HUES48 (cell line): ENCODE measurements around the gene SEC14L1.

Experiments used
- H3K27ac ChIP-seq: one replicate; pipeline ENCODE4 v1.7.0; 2013; ENCODE audit warnings: low read depth, low read length, inconsistent platforms
- H3K27me3 ChIP-seq: 2 replicates; pipeline ENCODE4 v1.6.1; 2013; ENCODE audit warnings: mild to moderate bottlenecking, low read length; ENCODE audit not compliant: control insufficient read depth, insufficient read depth
- H3K36me3 ChIP-seq: 2 replicates; pipeline ENCODE4 v1.6.1; 2013; ENCODE audit warnings: low read length; ENCODE audit not compliant: control insufficient read depth, insufficient read depth
- H3K4me1 ChIP-seq: 2 replicates; pipeline ENCODE4 v1.6.1; 2013; ENCODE audit warnings: mild to moderate bottlenecking, low read length; ENCODE audit not compliant: control insufficient read depth, insufficient read depth
- H3K4me3 ChIP-seq: 2 replicates; pipeline ENCODE4 v1.5.1; 2013; ENCODE audit warnings: mild to moderate bottlenecking, low read depth, low read length
- H3K9ac ChIP-seq: 2 replicates; pipeline ENCODE4 v1.6.1; 2013; ENCODE audit warnings: mild to moderate bottlenecking, low read depth, low read length, moderate library complexity
- H3K9me3 ChIP-seq: 2 replicates; pipeline ENCODE4 v1.6.1; 2013; ENCODE audit warnings: low read length; ENCODE audit not compliant: control insufficient read depth, insufficient read depth

SEC14L1 gene

DNA sequence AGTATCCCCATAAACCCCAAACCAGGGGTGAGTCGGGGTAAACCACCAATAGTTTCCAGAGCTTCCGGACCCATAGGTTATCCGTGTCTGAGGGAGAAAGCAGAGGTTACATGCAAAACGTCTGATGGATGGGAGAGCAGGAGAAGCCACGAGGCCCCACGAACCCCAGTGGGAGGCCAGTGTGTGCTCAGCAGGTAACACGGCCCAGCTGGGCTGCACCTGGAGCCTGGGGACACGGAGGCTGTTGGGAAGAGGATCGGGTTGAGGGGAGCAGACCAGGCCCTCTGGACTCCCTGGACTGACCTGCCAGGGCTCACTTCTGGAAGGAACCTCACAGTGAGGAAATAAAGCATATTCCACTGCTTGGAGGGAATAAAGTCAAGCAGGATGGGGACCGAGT lies 78.1 kb downstream of the SEC14L1 start:
- Histone ChIP-seq H3K27me3 (no peaks in the 10 kb centered on the region), H3K4me1 (no peaks in the 10 kb centered on the region), H3K9me3 (no peaks in the 10 kb centered on the region), H3K36me3 (peaks cover 30% of the 10 kb centered on the region), H3K27ac (no peak overlapping the region), H3K9ac (no peak overlapping the region), H3K4me3 (no peak overlapping the region)

DNA sequence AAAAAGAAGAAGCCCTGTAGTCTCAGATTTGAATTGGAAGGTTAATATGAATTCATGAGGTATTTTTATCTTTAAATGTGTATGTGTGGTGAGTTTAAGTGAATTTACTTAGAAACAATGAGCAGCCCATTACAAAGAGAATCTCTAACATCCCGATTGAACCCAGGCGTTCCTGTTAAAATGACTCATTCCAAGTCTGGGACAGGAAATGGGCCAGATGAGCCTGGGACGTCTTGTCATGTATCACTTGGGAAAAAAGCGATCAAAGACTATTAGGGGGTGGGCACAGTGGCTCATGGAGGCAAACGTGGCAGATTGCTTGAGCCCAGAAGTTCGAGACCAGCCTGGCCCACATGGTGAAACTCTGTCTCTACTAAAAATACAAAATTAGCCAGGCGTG lies 81.6 kb downstream of the SEC14L1 start:
- H3K36me3 ChIP-seq, result peaks cover 11% of the 10 kb centered on the region; the same call in 1 of the 2 replicates
- no peaks in the 10 kb centered on the region for H3K9me3 ChIP-seq
- H3K9ac ChIP-seq, result no peak overlapping the region
- H3K27me3 ChIP-seq, result no peaks in the 10 kb centered on the region
- no peaks in the 10 kb centered on the region for H3K4me1 ChIP-seq
- H3K27ac ChIP-seq, result no peak overlapping the region
- no peak overlapping the region for H3K4me3 ChIP-seq

DNA sequence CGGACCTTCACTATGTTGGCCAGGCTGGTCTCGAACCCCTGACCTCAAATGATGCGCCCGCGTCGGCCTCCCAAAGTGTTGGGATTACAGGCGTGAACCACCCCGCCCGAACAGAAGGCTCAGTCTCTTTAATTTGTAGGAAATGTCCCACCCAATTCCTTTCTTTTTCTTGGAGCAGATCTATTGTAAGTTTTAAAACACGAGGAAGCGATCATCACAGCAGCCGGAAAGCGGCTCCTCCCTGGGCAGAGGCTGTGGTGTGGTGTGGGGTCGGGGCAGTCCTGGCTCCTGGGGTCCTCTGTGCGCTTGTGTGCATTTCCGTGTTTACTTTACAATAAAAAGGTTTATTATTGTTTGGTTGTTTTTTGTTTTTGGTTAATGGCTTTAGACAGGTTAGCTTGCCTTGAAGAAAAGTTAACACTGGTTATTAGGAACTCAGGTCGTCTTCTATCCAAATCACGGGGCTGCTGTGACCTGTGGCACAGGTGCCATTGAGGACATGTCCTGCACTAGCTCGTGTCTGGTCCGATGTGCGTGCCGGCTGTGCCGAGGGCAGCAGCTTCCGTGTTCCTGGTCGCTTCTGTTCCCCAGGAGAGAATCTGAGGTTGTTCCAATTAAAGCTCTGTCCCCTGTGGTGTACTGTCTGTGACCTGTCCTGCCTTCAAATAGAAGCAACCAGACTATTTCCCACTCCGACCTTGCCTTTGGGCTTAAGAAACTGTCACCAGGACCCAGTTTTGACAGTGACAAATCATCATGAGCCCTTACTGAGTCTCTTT lies 83.1 kb downstream of the SEC14L1 start:
- Histone ChIP-seq H3K4me3 (no peak overlapping the region), H3K9ac (no peak overlapping the region), H3K27me3 (no peaks in the 10 kb centered on the region), H3K36me3 (peaks cover 1% of the 10 kb centered on the region; the same call in 1 of the 2 replicates), H3K9me3 (no peaks in the 10 kb centered on the region), H3K27ac (no peak overlapping the region), H3K4me1 (no peaks in the 10 kb centered on the region)

DNA sequence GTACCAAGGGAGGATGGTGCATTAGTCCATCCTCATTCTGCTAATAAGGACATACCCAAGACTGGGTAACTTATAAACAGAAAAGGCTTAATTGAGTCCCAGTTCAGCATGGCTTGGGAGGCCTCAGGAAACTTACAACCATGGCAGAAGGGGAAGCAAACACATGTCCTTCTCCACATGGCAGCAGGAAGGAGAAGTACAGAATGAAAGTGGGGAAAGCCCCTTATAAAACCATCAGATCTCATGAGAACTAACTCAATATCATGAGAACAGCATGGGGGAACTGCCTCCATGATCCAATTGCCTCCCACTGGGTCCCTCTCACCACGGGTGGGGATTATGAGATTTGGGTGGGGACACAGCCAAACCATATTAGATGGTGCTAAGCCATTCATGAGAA lies 84.5 kb downstream of the SEC14L1 start:
- no peak overlapping the region for H3K4me3 ChIP-seq
- no peaks in the 10 kb centered on the region for H3K27me3 ChIP-seq
- H3K4me1 ChIP-seq, result no peaks in the 10 kb centered on the region
- no peaks in the 10 kb centered on the region for H3K36me3 ChIP-seq
- H3K9ac ChIP-seq, result no peak overlapping the region
- no peak overlapping the region for H3K27ac ChIP-seq
- H3K9me3 ChIP-seq, result no peaks in the 10 kb centered on the region

DNA sequence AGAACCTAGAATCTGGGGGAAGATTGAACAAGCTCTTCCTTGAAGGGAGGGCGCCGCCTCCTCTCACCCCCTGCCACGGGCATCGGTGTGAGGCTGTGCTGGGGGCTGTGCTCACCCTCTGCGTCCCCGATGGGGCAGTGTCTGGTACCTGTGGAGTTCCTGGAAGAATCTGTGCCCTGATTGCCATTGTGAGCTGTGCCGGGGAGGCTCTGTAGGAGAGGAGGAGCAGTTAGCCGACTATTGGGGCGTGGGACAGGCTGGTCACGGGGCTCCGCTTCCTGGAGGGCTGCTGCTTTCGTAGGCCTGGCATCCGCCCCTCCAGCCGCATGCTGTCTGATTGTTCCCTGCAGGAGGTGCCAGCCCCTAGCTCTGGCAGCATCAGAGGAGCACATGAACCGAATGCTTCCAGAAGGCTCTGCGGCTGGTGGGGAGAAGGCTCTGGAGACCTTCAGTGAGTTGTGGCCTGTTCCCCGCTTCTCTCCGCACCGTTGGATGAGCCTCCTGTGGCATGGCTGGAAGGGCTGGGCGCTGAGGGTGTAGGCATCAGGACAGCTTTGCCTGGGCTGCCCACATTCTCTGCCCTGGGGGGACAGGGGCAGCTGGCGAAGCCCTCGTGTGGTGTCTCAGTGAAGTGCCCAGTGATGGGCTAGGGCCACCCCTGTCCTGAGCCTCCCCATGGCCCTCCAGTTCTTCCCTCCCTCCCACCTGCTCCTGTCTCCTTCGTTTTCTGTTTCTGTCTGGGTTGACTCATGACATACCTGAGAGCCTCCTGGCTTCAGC lies 86.9 kb downstream of the SEC14L1 start:
- Histone ChIP-seq H3K9ac (no peak overlapping the region), H3K4me3 (no peak overlapping the region), H3K27me3 (no peaks in the 10 kb centered on the region), H3K9me3 (no peaks in the 10 kb centered on the region), H3K36me3 (no peaks in the 10 kb centered on the region), H3K27ac (no peak overlapping the region), H3K4me1 (no peaks in the 10 kb centered on the region)

DNA sequence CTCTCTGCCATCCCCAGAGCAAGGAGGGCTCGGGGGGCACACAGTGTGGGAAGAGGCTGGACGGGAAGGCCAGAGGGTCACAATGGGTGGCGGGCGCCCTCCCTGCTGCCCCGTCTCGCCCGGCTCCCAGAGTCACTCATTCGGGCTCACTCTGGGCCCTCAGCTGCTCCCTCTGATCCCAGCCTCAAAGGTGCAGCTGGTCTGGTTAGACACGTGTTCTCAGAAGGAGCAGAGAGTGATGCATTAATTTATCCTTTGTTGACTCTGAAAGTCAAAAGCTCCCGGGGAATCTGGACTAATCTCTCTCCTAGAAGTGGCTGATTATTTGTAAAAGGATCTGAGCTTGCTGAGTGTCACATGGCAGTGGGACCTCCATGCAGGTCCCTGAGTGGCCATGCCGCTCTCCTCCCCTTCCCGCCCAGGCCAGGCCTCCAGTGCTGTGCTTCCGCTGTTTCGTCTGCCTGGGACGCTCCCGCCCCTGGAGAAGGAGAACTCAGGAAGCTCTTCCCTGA lies 87.5 kb downstream of the SEC14L1 start:
- H3K4me3 ChIP-seq, result no peak overlapping the region
- H3K9me3 ChIP-seq, result no peaks in the 10 kb centered on the region
- no peaks in the 10 kb centered on the region for H3K36me3 ChIP-seq
- H3K27ac ChIP-seq, result no peak overlapping the region
- no peaks in the 10 kb centered on the region for H3K27me3 ChIP-seq
- H3K4me1 ChIP-seq, result no peaks in the 10 kb centered on the region
- H3K9ac ChIP-seq, result no peak overlapping the region

DNA sequence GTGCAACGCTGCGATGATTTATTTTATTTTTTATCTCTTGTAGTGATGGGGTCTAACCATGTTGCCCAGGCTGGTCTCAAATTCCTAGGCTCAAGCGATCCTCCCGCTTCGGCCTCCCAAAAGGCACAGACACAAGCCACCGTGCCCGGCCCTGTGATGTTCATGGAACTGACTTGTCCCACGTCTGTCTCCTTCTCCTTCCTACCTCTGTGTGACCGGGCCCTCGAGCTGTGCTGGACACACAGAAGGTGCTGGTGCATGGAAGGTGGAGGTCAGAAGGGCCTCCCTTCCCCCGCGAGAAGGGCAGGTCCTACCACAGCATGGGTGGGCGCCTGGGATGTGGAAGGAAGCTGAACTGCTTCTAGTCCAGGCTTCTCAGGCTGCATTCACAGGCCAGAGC lies 88.0 kb downstream of the SEC14L1 start:
- Histone ChIP-seq H3K27ac (no peak overlapping the region), H3K27me3 (no peaks in the 10 kb centered on the region), H3K9me3 (no peaks in the 10 kb centered on the region), H3K4me1 (no peaks in the 10 kb centered on the region), H3K4me3 (no peak overlapping the region), H3K9ac (no peak overlapping the region), H3K36me3 (no peaks in the 10 kb centered on the region)

DNA sequence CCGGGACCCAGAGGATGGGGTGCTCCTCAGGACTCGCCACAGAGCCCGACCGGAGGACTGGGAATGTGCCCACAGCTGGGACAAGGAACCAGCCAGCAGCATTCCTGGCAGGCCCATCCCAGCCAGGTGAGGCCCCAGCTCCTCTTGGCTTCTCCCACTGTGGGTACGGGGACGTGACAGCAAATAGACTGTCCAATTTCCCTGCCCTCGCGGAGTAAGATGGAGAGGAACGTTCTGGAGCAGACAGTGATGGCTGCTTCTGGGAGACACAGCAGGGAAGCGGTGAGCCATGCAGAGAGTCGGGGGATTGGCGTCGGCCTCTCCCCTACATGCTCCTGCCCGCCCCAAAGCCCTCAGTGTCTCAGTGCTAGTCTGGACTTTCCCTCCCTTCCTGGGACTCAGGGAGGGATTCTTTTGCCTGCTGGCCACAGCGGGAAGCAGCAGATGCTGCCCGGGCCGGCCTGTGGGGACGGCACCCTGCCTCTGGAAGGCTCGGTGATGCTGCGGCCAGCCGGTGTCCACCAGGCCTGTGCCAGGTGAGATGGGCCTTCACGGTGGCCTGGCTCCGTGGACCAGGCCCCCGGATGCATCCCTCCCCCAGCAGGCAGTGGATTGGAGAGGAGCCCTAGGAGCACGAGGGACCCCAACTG lies 89.1 kb downstream of the SEC14L1 start:
- Histone ChIP-seq H3K36me3 (no peaks in the 10 kb centered on the region), H3K4me3 (no peak overlapping the region), H3K27me3 (no peaks in the 10 kb centered on the region), H3K4me1 (no peaks in the 10 kb centered on the region), H3K9me3 (no peaks in the 10 kb centered on the region), H3K9ac (no peak overlapping the region), H3K27ac (no peak overlapping the region)

DNA sequence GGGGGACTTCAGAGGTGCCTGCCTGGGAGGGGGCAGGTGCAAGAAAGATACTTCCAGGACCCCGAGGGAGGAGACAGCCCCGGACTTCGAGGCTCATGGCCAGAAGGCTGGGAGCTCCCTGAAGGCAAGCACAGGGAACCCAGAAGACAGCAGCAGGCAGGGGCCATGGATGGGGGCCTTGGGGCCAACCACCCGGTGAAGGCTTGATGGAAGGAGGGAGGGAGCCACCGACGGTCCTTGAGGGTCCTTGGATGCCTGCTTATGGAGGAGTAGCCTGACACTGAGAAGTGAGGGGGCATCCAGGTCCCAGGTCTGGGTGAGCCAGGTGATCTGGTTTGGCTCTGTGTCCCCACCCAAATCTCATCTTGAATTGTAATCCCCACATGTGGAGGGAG lies 89.7 kb downstream of the SEC14L1 start:
- H3K4me3 ChIP-seq, result no peak overlapping the region
- no peaks in the 10 kb centered on the region for H3K27me3 ChIP-seq
- no peak overlapping the region for H3K27ac ChIP-seq
- H3K9me3 ChIP-seq, result no peaks in the 10 kb centered on the region
- H3K36me3 ChIP-seq, result no peaks in the 10 kb centered on the region
- no peak overlapping the region for H3K9ac ChIP-seq
- H3K4me1 ChIP-seq, result no peaks in the 10 kb centered on the region

DNA sequence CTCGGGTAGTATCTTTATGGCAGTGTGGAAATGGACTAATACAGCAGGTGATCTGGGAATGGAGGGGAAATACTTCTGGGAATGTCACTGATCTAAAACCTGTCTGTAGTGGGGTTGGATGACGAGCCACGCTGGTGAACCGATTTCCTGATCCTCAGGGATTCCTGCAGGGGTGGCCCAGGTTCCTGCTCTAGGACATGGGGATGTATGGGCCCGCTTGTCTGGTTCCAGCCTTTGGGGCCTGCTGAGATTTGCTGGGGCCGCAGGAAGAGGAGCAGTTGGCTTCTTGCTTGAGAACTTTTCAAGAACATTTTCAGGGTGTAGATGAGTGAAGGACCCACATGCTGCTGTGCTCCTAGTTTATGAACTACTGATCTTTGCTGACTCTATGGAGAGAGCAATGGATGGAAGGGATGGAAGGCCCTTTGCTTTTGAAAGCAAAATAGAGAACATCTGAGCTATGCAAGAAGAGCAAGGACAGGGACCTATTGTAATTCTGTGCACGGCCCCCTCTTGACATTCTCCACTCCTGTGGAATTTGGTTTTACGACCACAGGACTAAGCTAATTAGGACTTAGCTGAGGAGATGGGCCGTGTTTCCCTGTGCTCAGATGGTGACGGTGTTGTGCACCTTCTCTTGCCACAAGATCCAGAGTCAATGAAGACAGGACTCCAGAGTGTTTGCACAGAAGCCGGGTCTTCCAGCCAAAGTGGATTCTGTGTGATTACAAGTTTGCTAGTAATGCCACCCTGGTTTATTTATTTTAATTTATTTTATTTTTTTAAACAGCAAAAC lies 90.5 kb downstream of the SEC14L1 start:
- H3K4me3 ChIP-seq, result no peak overlapping the region
- H3K27ac ChIP-seq, result no peak overlapping the region
- no peaks in the 10 kb centered on the region for H3K4me1 ChIP-seq
- H3K36me3 ChIP-seq, result no peaks in the 10 kb centered on the region
- H3K27me3 ChIP-seq, result no peaks in the 10 kb centered on the region
- no peak overlapping the region for H3K9ac ChIP-seq
- no peaks in the 10 kb centered on the region for H3K9me3 ChIP-seq
